PC-9 (cell line): Measurements from ENCODE around the gene PHLDB2. TPM values are rescaled to one million over a fixed set of nuclear protein-coding genes. Genes with fewer than 3 reads are reported as not detected.
A peak's percentile ranks its signal among the peaks of the same experiment; 100 is the strongest.

ENCODE experiments used
- BruUV-seq: library from RNA; stranded (reverse); fragments of 400-500 nt; replicated peaks from 2 replicates; lab custom pipeline; 2021; lab: Mats Ljungman, UMichigan
- CTCF ChIA-PET: fragments of 300-600 bp; sonication (Branson Sonifier 250); formaldehyde crosslinking; loops from one replicate; lab custom pipeline; 2022; ENCODE audit warnings: antibody characterized with exemption; lab: Charles Lee
- POLR2A ChIA-PET: fragments of 300-600 bp; sonication (Branson Sonifier 250); formaldehyde crosslinking; loops from one replicate; lab custom pipeline; 2022; ENCODE audit warnings: antibody characterized with exemption; ENCODE audit not compliant: unreplicated experiment; lab: Charles Lee
- DNase-seq, 2 experiments: peaks; one replicate each; pipeline versions ENCODE4 v3.0.0 to v3.0.0-alpha.2; 2015 to 2022; ENCODE audit warnings: mixed read lengths in 1 of 2
- H2AFZ ChIP-seq: fragments of 200-600 bp; sonication (generic); 2 replicates; pipeline ENCODE4 v1.8.1; 2017; ENCODE audit warnings: antibody characterized with exemption
- H3F3A ChIP-seq: fragments of 200-600 bp; sonication (generic); 2 replicates; pipeline ENCODE4 v1.8.1; 2017; ENCODE audit warnings: antibody characterized with exemption, mild to moderate bottlenecking, low read depth; ENCODE audit not compliant: insufficient read depth
- H3K27ac ChIP-seq: fragments of 200-600 bp; sonication (generic); 2 replicates; pipeline ENCODE4 v1.6.1; 2016; ENCODE audit warnings: mixed run types
- H3K27me3 ChIP-seq: fragments of 200-600 bp; sonication (generic); 2 replicates; pipeline ENCODE4 v1.6.1; 2016; ENCODE audit warnings: low read depth, mixed run types; ENCODE audit not compliant: insufficient read depth
- H3K36me3 ChIP-seq: fragments of 200-600 bp; sonication (generic); 2 replicates; pipeline ENCODE4 v1.6.1; 2016; ENCODE audit warnings: low read depth, mixed run types
- H3K4me1 ChIP-seq: fragments of 200-600 bp; sonication (generic); replicated peaks from 2 replicates; pipeline ENCODE4 v1.6.1; 2016; ENCODE audit warnings: mixed run types; ENCODE audit not compliant: insufficient read depth
- H3K4me2 ChIP-seq: fragments of 200-600 bp; sonication (generic); 2 replicates; pipeline ENCODE4 v1.6.1; 2017; ENCODE audit warnings: mixed run types
- H3K4me3 ChIP-seq: fragments of 200-600 bp; sonication (generic); 2 replicates; pipeline ENCODE4 v1.6.1; 2016; ENCODE audit warnings: mixed run types
- H3K79me2 ChIP-seq: fragments of 200-600 bp; sonication (generic); 2 replicates; pipeline ENCODE4 v1.6.1; 2017; ENCODE audit warnings: low read depth, mixed run types
- H3K9me2 ChIP-seq: fragments of 200-600 bp; sonication (generic); 2 replicates; pipeline ENCODE4 v1.8.1; 2017; ENCODE audit warnings: mild to moderate bottlenecking; ENCODE audit not compliant: insufficient read depth
- H3K9me3 ChIP-seq: fragments of 200-600 bp; sonication (generic); 2 replicates; pipeline ENCODE4 v1.8.1; 2016; ENCODE audit warnings: low read depth; ENCODE audit not compliant: insufficient read depth
- H4K20me1 ChIP-seq: fragments of 200-600 bp; sonication (generic); 2 replicates; pipeline ENCODE4 v1.8.1; 2017; ENCODE audit not compliant: insufficient read depth
- EZH2 ChIP-seq: fragments of 200-600 bp; sonication (generic); IDR thresholded peaks from 2 replicates; pipeline ENCODE4 v1.8.0; 2017; ENCODE audit warnings: antibody characterized with exemption, low read depth
- intact Hi-C: fragments of 100-400 bp; cut with micrococcal nuclease; formaldehyde crosslinking; loops from one replicate; pipeline ENCODE4 v1.10.0; 2022; ENCODE audit not compliant: unreplicated experiment
- total RNA-seq: library from RNA; stranded (reverse); gene quantifications from 2 replicates; pipeline ENCODE4 v1.2.3, GENCODE V29; 2021
- TF ChIP-seq, protein P1 (sequence below): fragments of 200-600 bp; sonication (generic); conservative IDR thresholded peaks from 2 replicates; pipeline ENCODE4 v1.6.1; 2017; ENCODE audit warnings: mixed run types, antibody characterized with exemption, mild to moderate bottlenecking, moderate library complexity

PHLDB2 gene
- total RNA-seq, 1 experiment from 2014 or later, result 42.7 TPM

DNA sequence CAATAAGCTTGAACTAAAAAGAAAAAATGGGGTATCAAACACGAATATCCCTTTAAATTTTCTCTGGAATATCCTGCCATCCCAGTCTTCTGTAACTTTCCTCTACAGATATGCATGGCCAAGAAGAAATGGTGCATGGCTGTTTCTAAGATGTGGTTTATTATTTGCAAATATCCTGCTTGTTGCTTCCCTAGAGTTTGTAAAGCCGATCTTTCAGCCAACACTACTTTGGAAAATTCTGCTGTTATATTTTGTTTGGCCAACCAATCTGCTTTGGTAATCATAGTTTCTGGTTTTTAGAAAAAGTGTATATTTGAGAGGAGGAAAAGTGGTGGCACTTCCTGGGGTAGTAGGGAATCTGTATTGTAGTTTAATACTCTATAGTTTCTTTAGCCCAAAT is 13.9 kb downstream of the PHLDB2 start:
- intact Hi-C loops, result no loop called here
- H4K20me1 ChIP-seq, result no peaks in the 10 kb centered on the region
- no TSS peak for BruUV-seq

GRCh38 chr3:111874177-111874820 is 15.2 kb downstream of the PHLDB2 start:
- H3K36me3 ChIP-seq, result peaks cover 22% of the 10 kb centered on the region
- no peaks in the 10 kb centered on the region for H4K20me1 ChIP-seq
- no peaks in the 10 kb centered on the region for H3K9me2 ChIP-seq
- H3K27ac ChIP-seq, result peak overlapping the region; percentile 46
- peaks cover 37% of the 10 kb centered on the region for H3K4me1 ChIP-seq
- peaks cover 97% of the 10 kb centered on the region for H3K79me2 ChIP-seq
- H3K4me2 ChIP-seq, result peak overlapping the region; percentile 15
- peak; percentile 41 to 84 for DNase-seq
- BruUV-seq, result no TSS peak
- TF ChIP-seq EZH2, result no peak
- TF ChIP-seq, protein P1, sequence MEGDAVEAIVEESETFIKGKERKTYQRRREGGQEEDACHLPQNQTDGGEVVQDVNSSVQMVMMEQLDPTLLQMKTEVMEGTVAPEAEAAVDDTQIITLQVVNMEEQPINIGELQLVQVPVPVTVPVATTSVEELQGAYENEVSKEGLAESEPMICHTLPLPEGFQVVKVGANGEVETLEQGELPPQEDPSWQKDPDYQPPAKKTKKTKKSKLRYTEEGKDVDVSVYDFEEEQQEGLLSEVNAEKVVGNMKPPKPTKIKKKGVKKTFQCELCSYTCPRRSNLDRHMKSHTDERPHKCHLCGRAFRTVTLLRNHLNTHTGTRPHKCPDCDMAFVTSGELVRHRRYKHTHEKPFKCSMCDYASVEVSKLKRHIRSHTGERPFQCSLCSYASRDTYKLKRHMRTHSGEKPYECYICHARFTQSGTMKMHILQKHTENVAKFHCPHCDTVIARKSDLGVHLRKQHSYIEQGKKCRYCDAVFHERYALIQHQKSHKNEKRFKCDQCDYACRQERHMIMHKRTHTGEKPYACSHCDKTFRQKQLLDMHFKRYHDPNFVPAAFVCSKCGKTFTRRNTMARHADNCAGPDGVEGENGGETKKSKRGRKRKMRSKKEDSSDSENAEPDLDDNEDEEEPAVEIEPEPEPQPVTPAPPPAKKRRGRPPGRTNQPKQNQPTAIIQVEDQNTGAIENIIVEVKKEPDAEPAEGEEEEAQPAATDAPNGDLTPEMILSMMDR, result no peak
- no peak overlapping the region for H3K4me3 ChIP-seq
- H3K9me3 ChIP-seq, result peaks cover 3% of the 10 kb centered on the region; the same call in 1 of the 2 replicates
- no peak overlapping the region for H2AFZ ChIP-seq
- H3K27me3 ChIP-seq, result no peaks in the 10 kb centered on the region
- ChIA-PET CTCF (interaction anchor here (0.6 to 1.5 kb wide), 3 partner anchors 14 to 102 kb away, joined by 3 to 6 read pairs (median 4); no protein-coding TSS in a partner anchor), POLR2A (interaction anchor here (0.5 to 0.7 kb wide), 2 partner anchors 14 to 16 kb away, joined by 3 to 5 read pairs; no protein-coding TSS in a partner anchor)
- intact Hi-C loops, result no loop called here
- peaks cover 41% of the 10 kb centered on the region; the same call in 1 of the 2 replicates for H3F3A ChIP-seq

More for the DNA sequence above, 13.9 kb downstream of the PHLDB2 start:
- Histone ChIP-seq H3K4me2 (no peak overlapping the region), H3K27me3 (no peaks in the 10 kb centered on the region), H3K4me1 (peaks cover 37% of the 10 kb centered on the region), H3K9me2 (no peaks in the 10 kb centered on the region), H3F3A (peaks cover 41% of the 10 kb centered on the region; the same call in 1 of the 2 replicates), H3K9me3 (0 out of 2 replicates have a peak, but pooled peaks cover 3% of the 10 kb centered on the region), H2AFZ (no peak overlapping the region), H3K36me3 (peaks cover 22% of the 10 kb centered on the region), H3K27ac (peak overlapping the region; percentile 46), H3K79me2 (peaks cover 98% of the 10 kb centered on the region), H3K4me3 (no peak overlapping the region)
- POLR2A ChIA-PET, result interaction anchor here (0.7 kb wide), 1 partner anchor 71 kb away, joined by 5 read pairs; no protein-coding TSS in a partner anchor
- CTCF ChIA-PET, result no interaction called here
- no peak for TF ChIP-seq EZH2
- TF ChIP-seq, protein P1, result no peak
- no peak for DNase-seq

DNA sequence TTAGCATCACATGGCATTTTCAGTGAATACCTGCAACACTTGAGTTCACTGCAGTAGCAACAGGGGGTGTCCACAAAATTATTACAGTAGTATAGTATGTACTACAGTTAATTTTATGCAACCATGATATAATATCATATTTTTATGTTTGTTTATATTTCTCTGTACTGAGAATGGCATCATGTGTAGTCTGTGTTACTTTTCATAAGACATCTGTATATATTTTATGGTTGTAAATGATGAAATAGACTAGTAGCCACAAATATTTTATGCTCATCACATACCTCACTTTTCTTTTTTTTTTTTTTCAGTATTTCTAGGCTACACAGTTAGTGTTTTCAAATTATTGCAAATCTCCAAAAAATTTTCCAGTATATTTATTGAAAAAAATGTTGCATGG is 22.4 kb downstream of the PHLDB2 start:
- H3K36me3 ChIP-seq, result peaks cover 40% of the 10 kb centered on the region
- ChIA-PET POLR2A (interaction anchor here (0.6 to 0.7 kb wide), 2 partner anchors 15 to 142 kb away, joined by 3 to 5 read pairs; no protein-coding TSS in a partner anchor), CTCF (no interaction called here)
- TF ChIP-seq, protein P1, result no peak
- TF ChIP-seq EZH2, result no peak
- no peak overlapping the region for H3K27ac ChIP-seq
- H3K9me2 ChIP-seq, result no peaks in the 10 kb centered on the region
- no peaks in the 10 kb centered on the region for H3K4me1 ChIP-seq
- no peak for DNase-seq
- H3F3A ChIP-seq, result no peaks in the 10 kb centered on the region
- no TSS peak for BruUV-seq
- H3K9me3 ChIP-seq, result no peaks in the 10 kb centered on the region; the same call in none of the 2 replicates
- no peaks in the 10 kb centered on the region for H4K20me1 ChIP-seq
- H3K79me2 ChIP-seq, result peaks cover 98% of the 10 kb centered on the region
- H3K4me3 ChIP-seq, result no peak overlapping the region
- no peak overlapping the region for H3K4me2 ChIP-seq
- no peak overlapping the region for H2AFZ ChIP-seq
- no peaks in the 10 kb centered on the region for H3K27me3 ChIP-seq
- intact Hi-C loops, result no loop called here
